ENCODE measurements around the gene FRMD6.

- TF ChIP-seq GATA2 (IDR thresholded peaks at IDR 0.05; ENCODE audit: low read depth, low read length) = no peak
- TF ChIP-seq GATA3 (IDR thresholded peaks at IDR 0.05; ENCODE audit: low read depth, low read length) = no peak
Observed at GRCh38 chr14:51724650-51725049, 72.9 kb downstream of the FRMD6 start.
